ENCODE results near the gene ATPAF2.
"Not testable (repeated sequence)": the region's sequence is repeated elsewhere in the genome, so short reads cannot be mapped to it uniquely, and the experiment has no call there.

Gene ATPAF2

GRCh38 chr17:18009609-18010420 is 29.2 kb downstream of the ATPAF2 start:
- DNase-seq (ENCODE audit: low spot score): no peak

- DNase-seq (ENCODE audit: low spot score): no peak
Measured at GRCh38 chr17:18008496-18009268, 30.3 kb downstream of the ATPAF2 start.

- DNase-seq (ENCODE audit: low spot score): no peak
Measured at GRCh38 chr17:18006495-18007239, 32.3 kb downstream of the ATPAF2 start.

- no peak for DNase-seq (ENCODE audit: low spot score)
Measured at GRCh38 chr17:18005496-18005895, 33.5 kb downstream of the ATPAF2 start.

- no peak for DNase-seq (ENCODE audit: low spot score)
Measured at GRCh38 chr17:18004884-18005305, 34.1 kb downstream of the ATPAF2 start.

- DNase-seq (ENCODE audit: low spot score): no peak
Measured at GRCh38 chr17:18004345-18004744, 34.6 kb downstream of the ATPAF2 start.

- no peak for DNase-seq (ENCODE audit: low spot score)
Measured at GRCh38 chr17:18002171-18002570, 36.8 kb downstream of the ATPAF2 start.

- DNase-seq (ENCODE audit: low spot score): no peak
Measured at GRCh38 chr17:18000030-18000408, 38.9 kb downstream of the ATPAF2 start.

GRCh38 chr17:17999364-18000029 is 39.5 kb downstream of the ATPAF2 start:
- DNase-seq (ENCODE audit: low spot score): no peak

- DNase-seq (ENCODE audit: low spot score): no peak
Measured at GRCh38 chr17:17998934-17999333, 40.0 kb downstream of the ATPAF2 start.

- DNase-seq (ENCODE audit: low spot score): not testable (repeated sequence)
Measured at GRCh38 chr17:17995887-17996286, 43.1 kb downstream of the ATPAF2 start.

GRCh38 chr17:17994271-17995069 is 44.5 kb downstream of the ATPAF2 start:
- DNase-seq (ENCODE audit: low spot score): no peak

- DNase-seq (ENCODE audit: low spot score): no peak
Measured at GRCh38 chr17:17993852-17994251, 45.1 kb downstream of the ATPAF2 start.

GRCh38 chr17:17993366-17993765 is 45.6 kb downstream of the ATPAF2 start:
- DNase-seq (ENCODE audit: low spot score): no peak

GRCh38 chr17:17990282-17990681 is 48.7 kb downstream of the ATPAF2 start:
- no peak for DNase-seq (ENCODE audit: low spot score)

- DNase-seq (ENCODE audit: low spot score): no peak
Measured at GRCh38 chr17:17989618-17990017, 49.4 kb downstream of the ATPAF2 start.

GRCh38 chr17:17989081-17989480 is 49.9 kb downstream of the ATPAF2 start:
- no peak for DNase-seq (ENCODE audit: low spot score)

GRCh38 chr17:17988427-17988945 is 50.5 kb downstream of the ATPAF2 start:
- no peak for DNase-seq (ENCODE audit: low spot score)

- DNase-seq (ENCODE audit: low spot score): no peak
Measured at GRCh38 chr17:17987901-17988300, 51.1 kb downstream of the ATPAF2 start.

- DNase-seq (ENCODE audit: low spot score): no peak
Measured at GRCh38 chr17:17987187-17987896, 51.6 kb downstream of the ATPAF2 start.
